ENCODE measurements around the gene AUTS2.

AUTS2 gene

GRCh38 chr7:69968969-69969556 is 370.8 kb downstream of the AUTS2 start:
- no peak for DNase-seq (ENCODE audit: low read depth, low spot score)

- DNase-seq (ENCODE audit: low read depth, low spot score): no peak
These were observed 383.4 kb downstream of the AUTS2 start for GRCh38 chr7:69981646-69982045.

DNA sequence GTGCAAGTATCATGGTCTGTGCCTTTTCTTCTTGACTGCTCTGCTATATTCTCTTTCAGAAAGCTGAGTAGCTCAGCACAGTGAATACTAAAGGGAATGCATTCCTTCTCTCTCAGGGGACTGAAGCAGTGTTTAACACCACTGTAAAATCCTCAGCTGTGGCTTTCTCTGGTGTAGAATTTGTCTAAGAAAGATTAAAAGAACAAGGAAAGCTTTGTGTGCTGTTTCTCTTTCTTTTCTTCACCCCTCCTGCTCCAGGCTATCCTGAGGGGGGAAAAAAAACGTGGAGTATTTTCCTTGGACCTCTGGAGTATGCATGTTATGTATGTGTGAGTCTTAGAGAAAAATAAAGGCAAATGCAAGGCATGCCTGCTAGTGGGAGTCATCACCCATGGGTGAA is 383.9 kb downstream of the AUTS2 start:
- no peak for DNase-seq (ENCODE audit: low read depth, low spot score)

DNA sequence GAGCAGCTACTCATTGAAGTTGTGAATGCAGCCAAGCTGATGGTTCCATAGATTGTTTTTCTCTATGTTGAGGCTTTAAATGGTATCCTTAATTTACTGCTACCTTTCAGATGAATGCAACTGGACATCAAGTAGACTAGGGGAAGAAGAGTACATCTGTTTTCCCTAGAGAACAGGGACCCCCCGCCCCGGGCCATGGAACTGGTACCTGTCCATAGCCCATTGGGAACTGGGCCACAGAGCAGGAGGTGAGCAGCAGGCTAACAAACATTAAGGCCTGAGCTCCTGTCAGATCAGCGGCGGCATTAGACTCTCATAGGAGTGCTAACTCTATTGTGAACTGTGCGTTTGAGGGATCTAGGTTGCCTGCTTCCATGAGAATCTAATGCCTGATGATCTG is 391.3 kb downstream of the AUTS2 start:
- no peak for DNase-seq (ENCODE audit: low read depth, low spot score)

DNA sequence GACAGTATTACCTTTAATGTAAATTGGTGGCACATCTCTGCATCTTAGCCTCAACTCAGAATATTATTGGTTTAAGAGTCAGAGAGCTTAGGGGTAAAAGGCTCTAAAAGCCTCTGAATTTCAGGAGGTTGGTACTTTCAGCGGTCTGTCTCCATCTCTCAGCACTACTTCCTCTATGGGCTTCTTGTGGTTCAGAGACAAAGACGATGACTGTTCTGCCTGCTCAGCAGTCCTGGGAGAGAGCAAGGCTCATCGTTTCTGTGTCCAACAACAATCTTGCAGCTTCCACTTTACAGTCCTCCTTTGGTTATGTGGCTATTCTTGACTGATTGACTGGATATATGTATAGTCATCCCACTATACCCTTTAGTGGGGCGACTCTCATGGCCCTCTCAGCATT is 394.7 kb downstream of the AUTS2 start:
- no peak for DNase-seq (ENCODE audit: low read depth, low spot score)

GRCh38 chr7:69994218-69994617 is 395.9 kb downstream of the AUTS2 start:
- no peak for DNase-seq (ENCODE audit: low read depth, low spot score)

- DNase-seq (ENCODE audit: low read depth, low spot score): no peak
These were observed 396.7 kb downstream of the AUTS2 start for GRCh38 chr7:69994886-69995542.

DNA sequence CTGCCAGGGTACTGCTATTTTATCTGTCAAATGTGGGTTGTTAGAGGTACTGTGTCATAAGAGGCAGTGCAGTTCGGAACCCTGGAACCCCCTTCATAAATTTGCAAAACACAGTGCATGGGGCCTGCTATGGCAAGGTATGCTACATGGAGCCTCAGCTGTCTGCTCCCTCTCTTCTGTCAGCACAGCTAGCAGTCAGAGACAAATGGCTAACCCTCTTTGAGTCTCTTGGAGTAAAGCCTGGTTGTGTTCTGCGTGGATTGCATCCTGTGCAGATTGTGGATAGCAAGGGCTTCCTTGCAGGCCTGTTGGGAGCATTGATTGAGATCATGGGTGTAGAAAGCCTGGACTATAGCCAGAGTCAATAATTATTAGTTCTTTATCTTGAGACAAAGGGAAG is 397.8 kb downstream of the AUTS2 start:
- no peak for DNase-seq (ENCODE audit: low read depth, low spot score)

DNA sequence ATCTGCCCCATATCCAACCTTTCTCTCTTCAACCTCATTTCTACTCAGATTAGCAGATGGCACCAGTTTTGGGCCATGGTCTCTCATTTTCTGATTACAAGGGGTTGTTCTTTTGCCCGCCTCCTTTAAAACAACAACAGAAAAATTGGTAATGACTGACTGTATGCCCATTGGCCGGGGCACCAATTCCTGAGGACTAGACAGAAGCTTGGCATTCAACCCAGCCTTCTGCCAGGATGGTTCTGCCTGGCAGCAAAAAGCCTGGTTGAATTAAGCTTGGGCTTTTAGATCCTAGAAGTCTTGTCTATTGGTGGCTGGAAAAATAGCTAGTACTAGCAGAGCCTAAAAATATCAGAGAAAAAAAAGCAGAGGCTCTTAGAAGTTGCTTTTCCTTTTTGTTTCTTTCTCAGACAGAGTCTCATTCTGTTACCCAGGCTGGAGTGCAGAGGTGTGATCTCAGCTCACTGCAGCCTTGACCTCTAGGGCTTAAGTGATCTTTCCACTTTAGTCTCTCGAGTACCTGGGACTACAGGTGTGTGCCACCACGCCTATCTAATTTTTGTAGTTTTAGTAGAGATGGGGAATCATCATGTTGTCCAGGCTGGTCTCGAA is 402.6 kb downstream of the AUTS2 start:
- no peak for DNase-seq (ENCODE audit: low read depth, low spot score)

DNA sequence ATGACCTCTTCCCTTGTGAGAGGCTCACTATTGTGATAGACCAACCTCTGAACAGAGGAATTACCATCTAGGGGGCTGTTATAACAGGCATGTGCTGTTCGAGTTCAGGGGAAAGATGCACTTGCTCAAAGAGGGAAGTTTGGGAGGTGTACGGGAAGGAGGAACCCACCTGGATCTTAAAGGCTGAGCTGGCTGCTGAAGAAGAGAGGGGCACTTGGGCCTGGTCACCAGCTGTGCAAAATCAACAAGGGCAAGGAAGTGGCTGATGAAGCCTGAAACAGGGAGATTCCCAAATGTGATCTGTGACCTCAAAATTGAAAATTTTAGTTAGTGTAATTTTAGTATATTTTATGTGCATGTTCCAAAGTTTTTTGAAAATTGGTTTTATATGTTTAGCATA is 407.2 kb downstream of the AUTS2 start:
- no peak for DNase-seq (ENCODE audit: low read depth, low spot score)

DNA sequence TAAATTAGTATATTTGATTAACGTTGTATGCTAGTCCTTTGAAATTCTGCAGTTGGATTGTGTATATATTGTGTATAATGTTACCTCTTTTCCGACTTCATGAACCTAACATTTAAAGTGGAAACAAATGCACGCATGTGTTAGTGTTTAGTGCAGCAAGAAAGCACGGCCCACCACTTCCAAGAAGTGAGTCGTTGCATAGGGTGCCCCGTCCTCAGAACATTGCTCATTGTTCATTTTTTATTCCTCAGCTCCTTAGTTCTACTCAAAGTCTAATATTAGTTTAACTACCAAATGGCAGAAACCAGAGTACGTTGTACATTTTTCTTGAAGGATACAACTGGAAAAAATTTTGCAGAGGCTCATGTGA is 407.6 kb downstream of the AUTS2 start:
- DNase-seq (ENCODE audit: low read depth, low spot score): no peak

GRCh38 chr7:70006261-70006920 is 408.1 kb downstream of the AUTS2 start:
- DNase-seq (ENCODE audit: low read depth, low spot score): no peak

GRCh38 chr7:70008466-70008865 is 410.2 kb downstream of the AUTS2 start:
- no peak for DNase-seq (ENCODE audit: low read depth, low spot score)

GRCh38 chr7:70014472-70015177 is 416.4 kb downstream of the AUTS2 start:
- DNase-seq (ENCODE audit: low read depth, low spot score): no peak

DNA sequence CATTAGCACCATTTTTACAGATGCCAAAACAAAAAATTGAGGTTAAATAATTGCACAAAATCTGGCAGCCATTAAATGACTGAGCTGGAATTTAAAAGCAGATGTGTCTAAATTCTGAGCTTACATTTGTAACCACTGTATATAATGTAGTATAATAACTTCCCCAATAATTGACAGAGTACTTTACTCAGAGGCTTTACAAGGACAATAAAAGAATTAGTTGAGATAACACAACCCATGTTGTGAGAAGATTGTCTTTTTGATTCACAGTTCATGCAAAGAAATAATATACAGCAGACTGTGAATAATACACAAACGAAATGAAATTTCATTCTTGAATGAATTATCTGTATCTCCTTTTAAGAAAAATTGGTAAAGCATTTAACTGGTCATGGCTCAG is 417.1 kb downstream of the AUTS2 start:
- DNase-seq (ENCODE audit: low read depth, low spot score): no peak

GRCh38 chr7:70016044-70016770 is 417.9 kb downstream of the AUTS2 start:
- no peak for DNase-seq (ENCODE audit: low read depth, low spot score)

GRCh38 chr7:70017357-70017756 is 419.1 kb downstream of the AUTS2 start:
- DNase-seq (ENCODE audit: low read depth, low spot score): no peak

- no peak for DNase-seq (ENCODE audit: low read depth, low spot score)
These were observed 420.4 kb downstream of the AUTS2 start for GRCh38 chr7:70018700-70019099.

DNA sequence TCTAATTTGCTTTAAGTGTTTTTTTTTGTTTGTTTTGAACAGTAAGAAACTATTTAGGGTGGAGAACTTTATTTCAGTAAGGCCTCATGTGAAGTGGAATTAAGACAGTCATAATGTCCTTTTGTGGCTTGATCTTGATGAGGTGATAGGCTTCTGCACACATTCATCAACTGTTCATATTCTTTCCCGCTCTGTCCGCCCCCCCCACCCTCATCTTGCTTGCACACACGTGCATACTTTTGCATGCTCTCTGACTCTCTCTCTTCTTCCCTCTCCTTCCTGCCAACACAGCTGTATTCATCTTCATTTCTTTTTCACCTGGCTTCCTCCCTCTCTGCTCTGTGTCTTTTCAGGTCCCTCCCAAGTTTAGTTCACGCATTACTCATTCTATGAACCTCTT is 429.6 kb downstream of the AUTS2 start:
- no peak for DNase-seq (ENCODE audit: low read depth, low spot score)

- DNase-seq (ENCODE audit: low read depth, low spot score): no peak
These were observed 430.3 kb downstream of the AUTS2 start for GRCh38 chr7:70028620-70029019.

DNA sequence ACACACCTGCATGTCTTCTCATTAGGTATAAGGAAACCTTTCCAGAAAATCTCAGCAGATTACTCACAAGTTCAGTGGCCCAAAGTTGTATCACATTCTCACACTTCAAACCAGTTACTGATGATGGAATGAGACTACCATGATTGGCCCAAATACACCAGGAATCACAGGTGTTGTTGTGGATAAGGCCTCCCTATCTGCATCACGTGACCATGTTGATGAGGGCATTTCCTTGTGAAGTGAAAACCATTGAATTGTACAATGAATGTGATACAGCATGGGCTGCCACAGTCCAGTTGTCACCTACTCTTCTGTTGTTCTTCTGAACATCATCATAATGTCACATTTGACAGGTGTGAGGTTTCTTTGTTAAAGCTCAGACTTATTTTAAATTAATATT is 431.7 kb downstream of the AUTS2 start:
- no peak for DNase-seq (ENCODE audit: low read depth, low spot score)

- DNase-seq (ENCODE audit: low read depth, low spot score): no peak
These were observed 432.5 kb downstream of the AUTS2 start for GRCh38 chr7:70030745-70031144.
